GM19023 (cell line): Measurements from ENCODE around the gene WEE1.
A peak's percentile ranks its signal among the peaks of the same experiment; 100 is the strongest.
"Not testable (repeated sequence)": the region's sequence is repeated elsewhere in the genome, so short reads cannot be mapped to it uniquely, and the experiment has no call there.

ENCODE experiments used
- ATAC-seq: cut with Tn5 transposase; IDR thresholded peaks from one replicate; pipeline ENCODE4 v1.9.1; 2021; ENCODE audit warnings: mild to moderate bottlenecking, moderate library complexity; ENCODE audit not compliant: unreplicated experiment

Gene WEE1

GRCh38 chr11:9573052-9573774, at the start of gene WEE1:
Gene WEE1, plus strand, starts transcription at chr11:9573670. Its CDS starts 264 bp downstream, at chr11:9573934.
- ATAC-seq: peak; percentile 88

- no peak for ATAC-seq
Observed at GRCh38 chr11:9524001-9524400, 49.5 kb upstream of the WEE1 start.

- no peak for ATAC-seq
Observed at GRCh38 chr11:9525116-9525515, 48.4 kb upstream of the WEE1 start.

DNA sequence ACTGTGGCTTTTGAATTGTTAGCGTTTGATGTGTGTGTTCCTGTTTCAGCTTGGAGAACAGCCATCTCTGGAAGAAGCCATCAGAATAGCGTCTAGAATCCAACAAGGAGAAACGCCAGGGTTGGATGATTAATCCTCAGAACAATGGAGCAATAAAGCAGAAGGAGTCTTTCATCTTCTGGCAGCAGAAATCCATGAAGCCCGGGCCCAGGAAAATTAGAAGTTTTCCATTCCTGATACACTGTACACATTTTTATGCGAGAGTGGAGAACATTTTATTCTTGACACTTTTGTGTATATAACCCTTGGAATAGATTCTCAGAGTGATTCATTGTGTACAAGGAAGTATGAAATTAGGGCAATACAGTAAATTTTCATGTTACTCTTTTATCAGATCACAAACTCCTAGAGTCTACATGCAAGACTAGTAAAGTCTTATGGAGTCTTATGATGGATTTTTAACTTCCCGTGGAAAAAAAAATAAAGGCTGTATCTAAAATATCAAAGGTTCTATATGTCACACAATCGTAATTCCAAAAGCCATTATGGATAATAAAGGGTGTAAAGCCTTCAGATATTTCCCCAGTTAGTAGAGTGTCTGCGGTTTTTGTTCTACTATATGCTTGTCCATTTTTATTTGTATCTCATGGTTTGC, 45.9 kb upstream of the WEE1 start:
- ATAC-seq: no peak

DNA sequence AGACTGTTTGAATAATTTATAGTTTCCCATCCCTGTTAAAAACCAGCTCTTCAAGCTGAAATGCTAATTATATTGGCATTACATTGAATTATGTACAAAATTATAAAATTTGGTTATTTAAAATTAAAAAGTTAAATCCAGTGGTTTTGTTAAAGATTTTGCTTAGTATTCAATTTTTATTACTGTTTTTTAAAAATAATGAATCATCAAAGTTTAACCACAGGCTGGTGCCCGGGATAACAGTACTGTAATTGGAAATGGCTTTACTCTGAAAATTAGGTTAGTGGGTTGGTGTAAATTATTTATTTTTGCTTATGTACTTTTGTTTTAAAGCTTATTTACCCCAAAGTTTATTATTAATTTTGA, 45.4 kb upstream of the WEE1 start:
- ATAC-seq: no peak

DNA sequence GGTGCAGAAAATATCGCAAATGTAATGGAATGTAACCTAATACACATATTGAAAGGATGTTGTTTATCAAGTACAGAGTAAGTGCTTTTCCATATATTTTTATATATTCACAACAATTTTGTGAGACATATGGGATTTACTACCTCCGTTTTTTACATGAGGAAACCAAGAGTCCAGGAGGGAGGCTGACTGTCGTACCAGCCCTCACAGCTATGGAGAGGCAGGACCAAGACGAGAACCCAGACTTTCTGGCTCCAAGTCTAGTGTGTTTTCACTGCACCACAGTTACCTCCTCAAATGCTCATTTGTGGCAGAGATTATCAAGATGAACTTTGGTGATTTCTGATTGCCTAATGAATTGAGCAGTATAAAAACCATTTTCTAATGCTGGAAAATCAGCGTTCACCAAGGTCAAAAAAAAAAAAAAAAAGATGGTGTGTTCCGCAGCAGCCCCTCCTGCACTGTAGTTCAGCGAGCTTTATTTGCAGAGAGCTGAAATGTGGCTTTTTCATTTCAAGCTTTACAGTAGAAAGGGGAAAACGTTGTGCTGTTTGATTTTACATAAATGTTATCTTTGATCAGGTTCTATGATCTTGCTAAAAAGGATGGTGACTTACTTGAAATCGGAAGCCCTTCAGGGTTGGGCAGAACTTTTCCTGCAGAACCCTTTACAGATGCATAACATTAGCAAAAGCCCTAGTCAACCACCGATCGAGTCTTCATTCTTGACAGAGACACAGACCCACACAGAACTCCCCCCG, 44.7 kb upstream of the WEE1 start:
- ATAC-seq: no peak

DNA sequence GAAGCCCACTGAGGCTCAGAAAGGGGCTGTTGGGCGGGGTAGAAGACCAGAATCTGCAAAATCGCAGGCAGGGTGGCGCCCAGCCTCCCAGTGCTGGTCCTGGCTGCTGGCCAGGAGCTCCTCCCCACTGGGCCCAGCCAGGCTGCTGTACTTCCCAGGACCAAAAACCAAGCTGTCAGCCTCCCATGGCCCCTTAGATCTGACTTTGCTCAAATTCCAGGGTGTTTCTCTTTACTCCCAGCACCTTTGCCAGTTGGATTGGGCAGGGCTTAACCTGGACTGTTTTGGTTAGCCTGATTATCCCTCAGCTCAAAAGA, 44.2 kb upstream of the WEE1 start:
- no peak for ATAC-seq

DNA sequence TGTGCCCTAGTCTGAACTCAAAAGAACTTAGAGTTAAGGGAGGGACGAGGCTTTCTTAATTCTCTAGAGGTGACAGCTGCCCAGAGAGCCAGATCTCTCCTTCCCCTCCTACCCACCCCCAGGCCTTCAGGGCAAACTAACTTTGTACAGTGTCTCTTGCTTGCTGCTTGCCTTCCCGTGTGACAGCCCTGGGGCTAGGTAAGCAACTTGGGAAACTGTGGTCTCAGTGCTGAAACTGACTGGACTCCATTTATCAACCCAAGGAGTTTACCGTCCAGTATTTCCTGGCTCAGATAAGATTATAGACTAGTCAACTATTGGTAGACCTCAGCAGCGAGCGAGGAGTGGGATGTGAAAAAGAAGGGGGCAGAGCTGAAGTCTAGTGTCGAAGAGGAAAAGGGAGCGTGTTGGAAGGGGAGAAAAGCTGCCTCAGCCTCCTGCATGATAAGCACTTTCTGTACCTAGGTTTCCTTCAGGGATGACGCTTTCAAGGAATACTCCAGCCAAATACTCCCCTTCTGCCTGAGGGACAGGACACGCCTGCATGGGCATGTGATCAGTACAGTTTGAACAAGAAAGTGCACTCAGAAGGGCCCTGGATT, 43.3 kb upstream of the WEE1 start:
- no peak for ATAC-seq

DNA sequence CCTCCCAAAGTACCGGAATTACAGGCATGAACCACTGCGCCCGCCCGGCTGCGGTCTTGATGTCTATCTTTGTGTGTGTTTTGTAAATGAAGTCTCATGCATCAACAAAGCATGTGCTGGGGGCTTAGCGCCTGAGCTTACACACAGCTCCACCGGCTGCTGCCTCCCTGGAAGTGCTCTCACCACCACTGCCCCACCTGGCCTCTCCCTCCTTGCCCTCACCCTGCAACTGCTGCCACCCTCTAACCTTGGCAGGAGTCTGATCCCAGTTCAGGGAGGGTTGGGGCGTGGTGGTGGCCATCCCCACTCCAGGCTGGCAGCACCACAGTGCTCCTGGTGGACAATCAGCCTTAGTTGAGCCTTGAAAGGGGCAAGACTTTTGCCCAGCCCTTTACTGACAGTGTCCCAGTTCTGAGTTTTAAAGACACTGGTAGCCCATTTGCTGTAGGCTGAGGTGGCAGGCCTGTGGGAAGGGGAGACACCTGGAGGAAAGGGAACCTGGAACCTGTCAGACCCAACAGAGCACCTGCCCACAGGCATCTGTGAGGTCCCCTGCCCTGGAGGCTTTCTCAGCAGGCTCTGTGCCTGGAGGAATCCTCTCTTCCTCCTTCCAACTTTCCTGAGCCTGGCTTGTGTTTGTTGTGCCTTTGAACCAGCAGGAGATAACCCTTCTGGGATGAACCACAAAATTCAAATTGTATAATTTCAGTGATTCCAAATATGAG, 42.4 kb upstream of the WEE1 start:
- no peak for ATAC-seq

DNA sequence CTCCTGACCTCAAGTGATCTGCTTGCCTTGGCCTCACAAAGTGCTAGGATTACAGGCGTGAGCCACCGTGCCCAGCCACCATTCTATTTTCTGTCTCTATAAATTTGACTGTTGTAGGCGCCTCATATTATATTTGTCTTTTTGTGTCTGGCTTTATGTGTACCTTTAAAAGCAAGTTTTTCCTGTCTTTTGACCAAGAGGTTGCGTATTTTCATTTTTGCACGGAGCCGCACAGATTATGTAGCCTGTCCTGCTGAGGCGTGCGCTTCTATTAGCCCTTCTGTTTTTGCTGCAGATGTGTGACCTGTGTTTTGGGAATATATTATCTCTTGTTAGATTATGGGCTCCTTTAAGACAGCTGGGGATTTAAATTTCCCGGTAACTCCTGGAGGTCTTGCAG, 40.4 kb upstream of the WEE1 start:
- no peak for ATAC-seq

GRCh38 chr11:9533736-9534473, 39.6 kb upstream of the WEE1 start:
- no peak for ATAC-seq

- ATAC-seq: no peak
Observed at GRCh38 chr11:9535189-9535781, 38.2 kb upstream of the WEE1 start.

DNA sequence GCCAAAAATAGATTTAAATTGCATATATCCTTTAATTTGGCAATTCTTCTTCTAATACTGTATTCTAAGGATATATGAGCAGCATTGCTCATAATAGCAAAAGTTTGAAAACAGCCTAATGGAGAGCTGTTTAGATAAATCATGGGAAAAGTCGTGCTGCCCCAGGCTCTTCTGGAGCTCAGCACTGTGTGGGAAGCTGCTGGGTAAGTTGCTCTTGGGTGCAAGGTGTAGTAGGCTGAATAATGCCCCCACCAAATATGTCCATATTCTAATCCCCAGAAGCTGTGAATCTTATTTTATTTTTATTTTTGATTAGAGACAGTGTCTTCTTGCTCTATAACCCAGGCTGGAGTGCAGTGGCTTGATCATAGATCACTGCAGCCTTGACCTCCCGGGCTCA, 34.9 kb upstream of the WEE1 start:
- no peak for ATAC-seq

DNA sequence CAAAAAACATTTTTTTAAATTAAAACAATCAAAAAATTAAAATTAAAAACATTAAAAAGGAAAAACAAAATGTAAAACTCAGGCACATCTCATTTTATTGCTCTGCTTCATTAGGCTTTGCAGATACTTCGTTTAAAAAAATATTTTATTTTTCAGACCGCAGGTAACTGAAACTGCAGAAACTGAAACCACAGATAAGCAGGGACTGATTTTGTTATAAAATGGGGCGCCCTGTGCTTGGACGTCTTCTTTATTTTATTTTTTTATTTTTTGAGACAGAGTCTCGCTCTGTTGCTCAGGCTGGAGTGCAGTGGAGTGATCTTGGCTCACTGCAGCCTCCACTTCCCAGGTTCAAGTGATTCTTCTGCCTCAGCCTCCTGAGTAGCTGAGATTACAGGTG, 24.3 kb upstream of the WEE1 start:
- not testable (repeated sequence) for ATAC-seq

DNA sequence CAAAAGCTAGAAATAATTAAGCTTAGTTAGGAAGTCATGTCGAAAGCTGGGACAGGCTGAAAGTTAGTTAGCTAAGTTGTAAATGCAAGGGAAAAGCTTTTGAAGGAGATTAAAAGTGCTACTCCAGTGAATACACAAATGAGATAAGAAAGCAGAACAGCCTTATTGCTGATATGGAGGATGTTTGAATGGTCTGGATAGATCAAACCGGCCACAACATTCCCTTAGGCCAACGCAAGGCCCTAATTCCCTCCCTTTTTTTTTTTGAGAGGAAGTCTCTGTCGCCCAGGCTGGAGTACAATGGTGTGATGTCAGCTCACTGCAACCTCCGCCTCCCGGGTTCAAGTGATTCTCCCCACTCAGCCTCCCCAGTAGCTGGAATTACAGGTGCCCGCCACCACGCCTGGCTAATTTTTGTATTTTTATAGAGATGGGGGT, 23.3 kb upstream of the WEE1 start:
- no peak for ATAC-seq

DNA sequence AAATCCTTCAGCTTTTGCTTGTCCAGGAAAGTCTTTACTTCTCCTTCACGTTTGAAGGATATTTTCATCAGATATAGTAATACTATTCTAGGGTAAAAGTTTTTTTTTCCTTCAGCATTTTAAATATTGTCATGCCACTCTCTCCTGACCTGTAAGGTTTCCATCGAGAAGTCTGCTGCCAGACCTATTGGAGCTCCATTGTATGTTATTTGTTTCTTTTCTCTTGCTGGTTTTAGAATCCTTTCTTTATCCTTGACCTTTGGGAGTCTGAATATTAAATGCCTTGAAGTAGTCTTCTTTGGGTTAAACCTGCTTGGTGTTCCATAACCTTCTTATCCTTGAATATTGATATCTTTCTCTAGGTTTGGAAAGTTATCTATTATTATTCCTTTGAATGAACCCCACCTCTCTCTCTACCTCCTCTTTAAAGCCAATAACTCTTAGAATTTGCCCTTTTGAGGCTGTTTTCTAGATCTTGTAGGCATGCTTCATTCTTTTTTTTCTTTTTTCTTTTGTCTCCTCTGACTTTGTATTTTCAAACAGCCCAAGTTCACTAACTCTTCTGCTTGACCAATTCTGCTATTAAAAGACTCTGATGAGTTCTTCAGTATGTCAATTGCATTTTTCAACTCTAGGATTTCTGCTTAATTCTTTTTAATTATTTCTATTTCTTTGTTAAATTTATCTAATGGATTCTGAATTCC, 12.0 kb upstream of the WEE1 start:
- ATAC-seq: no peak

DNA sequence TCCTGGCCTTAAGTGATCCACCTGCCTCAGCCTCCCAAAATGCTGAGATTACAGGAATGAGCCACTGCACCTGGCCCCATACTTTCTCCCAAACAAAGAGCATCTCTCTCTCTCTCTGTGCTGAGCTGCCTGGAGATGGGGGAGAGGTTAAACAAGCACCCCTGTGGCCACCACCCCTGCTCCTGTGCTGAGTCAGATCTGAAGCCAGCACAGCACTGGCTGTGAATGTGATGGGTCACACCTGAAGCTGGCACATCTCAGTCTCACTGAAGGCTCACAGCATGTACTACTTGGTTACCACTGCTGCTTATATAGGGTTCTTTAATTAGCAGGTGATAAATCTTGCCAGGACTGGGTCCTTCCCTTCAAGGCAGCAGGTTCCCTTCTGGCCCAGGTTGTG, 10.8 kb upstream of the WEE1 start:
- no peak for ATAC-seq

GRCh38 chr11:9563196-9563730, 10.2 kb upstream of the WEE1 start:
- ATAC-seq: no peak
